Astrocyte of the spinal cord (primary cell): Measurements from ENCODE around the gene ARL8B.
A peak's percentile ranks its signal among the peaks of the same experiment; 100 is the strongest.

Source experiments
- DNase-seq: peaks from one replicate; pipeline ENCODE4 v3.0.0; 2011; ENCODE audit warnings: low read depth, low spot score
- H3K4me3 ChIP-seq: 2 replicates; pipeline ENCODE4 v1.5.1; 2011; ENCODE audit warnings: low read depth, mild to moderate bottlenecking, low read length, moderate library complexity
- in situ Hi-C: cut with HindIII; loops from 2 replicates; pipeline ENCODE4 v1.10.0; 2017; ENCODE audit warnings: low sequenced_read_pairs
- TF ChIP-seq, protein P1 (sequence below): IDR thresholded peaks from 2 replicates; pipeline ENCODE4 v1.5.1; 2012; ENCODE audit warnings: low read depth, mild to moderate bottlenecking, low read length, inconsistent platforms

Gene ARL8B

DNA sequence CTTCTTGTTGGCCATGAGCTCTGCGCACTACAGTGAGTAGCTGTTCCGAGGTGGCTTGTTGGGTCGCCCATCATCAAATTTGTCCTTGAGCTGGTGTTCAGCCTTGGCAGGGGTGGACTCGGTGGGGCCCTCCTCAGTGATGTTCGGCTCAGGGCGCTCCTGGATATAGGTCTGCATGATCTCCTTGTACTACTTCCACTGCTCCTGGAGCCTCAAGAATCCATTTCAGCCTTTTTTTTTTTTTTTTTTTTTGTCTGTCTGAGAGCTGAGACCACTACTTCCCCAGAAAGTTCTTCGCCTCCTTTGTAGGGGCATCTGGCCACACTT is 39.3 kb upstream of the ARL8B start:
- H3K4me3 ChIP-seq, result no peak overlapping the region
- in situ Hi-C loops, result no loop called here
- no peak for DNase-seq
- TF ChIP-seq, protein P1, sequence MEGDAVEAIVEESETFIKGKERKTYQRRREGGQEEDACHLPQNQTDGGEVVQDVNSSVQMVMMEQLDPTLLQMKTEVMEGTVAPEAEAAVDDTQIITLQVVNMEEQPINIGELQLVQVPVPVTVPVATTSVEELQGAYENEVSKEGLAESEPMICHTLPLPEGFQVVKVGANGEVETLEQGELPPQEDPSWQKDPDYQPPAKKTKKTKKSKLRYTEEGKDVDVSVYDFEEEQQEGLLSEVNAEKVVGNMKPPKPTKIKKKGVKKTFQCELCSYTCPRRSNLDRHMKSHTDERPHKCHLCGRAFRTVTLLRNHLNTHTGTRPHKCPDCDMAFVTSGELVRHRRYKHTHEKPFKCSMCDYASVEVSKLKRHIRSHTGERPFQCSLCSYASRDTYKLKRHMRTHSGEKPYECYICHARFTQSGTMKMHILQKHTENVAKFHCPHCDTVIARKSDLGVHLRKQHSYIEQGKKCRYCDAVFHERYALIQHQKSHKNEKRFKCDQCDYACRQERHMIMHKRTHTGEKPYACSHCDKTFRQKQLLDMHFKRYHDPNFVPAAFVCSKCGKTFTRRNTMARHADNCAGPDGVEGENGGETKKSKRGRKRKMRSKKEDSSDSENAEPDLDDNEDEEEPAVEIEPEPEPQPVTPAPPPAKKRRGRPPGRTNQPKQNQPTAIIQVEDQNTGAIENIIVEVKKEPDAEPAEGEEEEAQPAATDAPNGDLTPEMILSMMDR, result no peak

DNA sequence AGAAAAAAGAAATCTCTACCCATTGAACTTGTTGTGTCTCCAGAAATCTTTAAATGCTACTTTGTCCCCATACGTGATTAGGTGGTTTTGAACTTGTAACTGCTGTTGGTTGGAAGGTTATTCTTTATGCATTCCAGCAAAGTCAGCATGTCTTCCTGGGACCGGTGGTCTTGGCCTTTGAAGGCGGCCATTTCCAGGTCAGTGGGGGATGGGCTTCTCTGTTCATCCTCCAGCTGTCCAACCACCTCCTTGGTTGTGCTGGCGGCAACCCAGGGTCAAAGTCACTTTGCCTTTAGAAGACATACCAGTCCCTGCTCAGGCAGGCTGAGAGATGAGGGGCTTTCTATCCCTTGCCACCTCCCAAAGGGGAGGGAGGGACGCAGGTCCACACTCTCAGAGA is 37.9 kb upstream of the ARL8B start:
- no peak overlapping the region for H3K4me3 ChIP-seq
- DNase-seq, result no peak
- in situ Hi-C loops, result no loop called here
- TF ChIP-seq, protein P1, result no peak

DNA sequence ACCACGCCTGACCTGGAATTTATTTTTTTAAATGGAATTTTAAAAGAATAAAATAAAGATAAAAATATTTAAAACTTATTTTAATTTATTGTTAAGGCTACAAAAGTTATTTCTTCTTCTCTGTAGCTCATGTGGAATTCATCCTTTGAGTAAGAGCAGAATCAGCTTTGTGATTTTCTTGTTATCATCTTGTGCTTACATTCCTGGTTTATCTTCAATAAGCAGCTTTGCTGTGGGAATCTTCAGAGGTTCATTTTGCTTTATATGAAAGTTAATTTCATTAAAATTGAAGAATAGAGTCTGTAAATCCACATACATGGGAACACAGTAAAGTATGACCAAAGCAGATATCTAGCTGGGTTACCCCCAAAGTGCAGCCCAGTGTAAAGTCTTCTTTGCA is 35.4 kb upstream of the ARL8B start:
- DNase-seq, result no peak
- H3K4me3 ChIP-seq, result no peak overlapping the region
- TF ChIP-seq, protein P1, result no peak
- in situ Hi-C loops, result no loop called here

DNA sequence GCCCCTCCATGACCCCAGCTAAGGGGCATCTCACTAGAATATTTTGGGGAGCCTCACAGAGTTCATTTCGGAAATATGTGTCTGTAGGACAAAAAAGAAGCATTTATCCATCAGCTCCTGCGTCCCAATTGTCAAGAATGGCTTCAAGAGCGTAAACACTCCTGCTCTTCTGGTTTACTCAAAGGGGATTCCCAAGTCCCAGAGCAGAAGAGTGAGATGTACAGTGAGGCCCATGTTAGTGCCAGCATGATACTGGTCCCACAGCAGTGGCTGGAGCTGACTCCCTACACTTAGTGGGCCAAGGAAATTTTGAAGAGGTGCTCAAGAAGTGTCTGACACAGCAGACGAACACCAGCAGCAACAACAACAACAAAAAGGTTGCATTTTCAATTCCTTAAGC is 34.9 kb upstream of the ARL8B start:
- TF ChIP-seq, protein P1, result no peak
- in situ Hi-C loops, result no loop called here

DNA sequence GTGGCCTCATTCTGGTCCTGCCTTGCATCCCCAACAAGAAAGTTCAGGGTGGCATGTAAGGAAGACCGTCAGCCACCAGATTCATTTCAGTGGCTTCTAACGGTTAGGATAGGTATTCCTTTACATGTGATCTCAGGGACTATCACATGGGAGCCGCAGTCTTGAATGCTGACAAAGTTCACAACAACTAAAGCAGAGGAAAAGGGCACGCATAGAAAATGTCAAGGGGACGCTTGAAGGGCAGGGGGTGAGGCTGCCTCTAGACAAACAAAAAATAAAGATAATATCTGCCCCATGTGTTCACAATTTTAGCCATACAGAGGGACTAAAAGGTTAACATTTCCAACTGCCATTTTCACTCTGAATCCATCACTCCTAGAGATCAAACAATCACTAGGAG is 31.9 kb upstream of the ARL8B start:
- no peak for DNase-seq
- in situ Hi-C loops, result no loop called here
- TF ChIP-seq, protein P1, result no peak
- H3K4me3 ChIP-seq, result no peak overlapping the region

More for the DNA sequence above, 34.9 kb upstream of the ARL8B start:
- DNase-seq, result no peak
- H3K4me3 ChIP-seq, result no peak overlapping the region

DNA sequence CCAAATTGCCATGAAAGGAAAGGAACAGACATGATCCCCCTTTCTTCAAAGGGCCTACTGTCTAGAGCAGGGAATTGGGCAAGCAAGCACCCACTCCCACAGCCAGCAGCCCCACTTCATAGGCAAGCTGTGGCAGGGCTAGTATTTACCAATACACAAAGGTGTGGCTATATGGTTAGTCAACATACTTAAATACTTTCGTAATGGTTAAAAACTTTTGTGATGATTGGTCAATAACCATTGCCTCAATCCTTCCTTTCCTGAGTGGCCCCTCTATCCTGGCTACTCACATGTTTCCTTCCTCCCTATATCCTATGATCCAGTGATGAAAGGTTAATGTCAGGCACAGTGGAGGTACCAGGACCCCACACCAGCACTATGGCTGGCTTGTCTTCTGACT is 30.1 kb upstream of the ARL8B start:
- TF ChIP-seq, protein P1, result no peak
- in situ Hi-C loops, result no loop called here
- DNase-seq, result no peak
- H3K4me3 ChIP-seq, result no peak overlapping the region

DNA sequence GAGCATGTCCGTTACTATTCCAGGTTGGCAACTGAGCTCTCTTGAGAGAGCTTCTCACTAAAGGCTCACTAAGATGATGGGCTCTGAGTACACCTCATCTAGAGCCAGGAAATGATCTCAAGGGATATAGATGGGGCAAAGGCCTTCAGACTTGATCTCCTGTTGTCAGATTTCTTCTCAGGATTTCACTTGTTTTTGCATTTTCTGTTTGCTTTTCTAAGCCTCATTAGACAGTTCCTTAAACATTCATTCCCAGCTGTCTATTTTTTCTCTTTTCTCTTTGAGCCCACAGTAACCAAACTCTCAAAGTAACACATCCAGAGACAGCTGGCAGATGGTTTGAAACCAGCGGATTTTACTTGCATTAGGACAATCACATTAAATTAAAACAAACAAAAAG is 28.4 kb upstream of the ARL8B start:
- DNase-seq, result peak; percentile 13
- TF ChIP-seq, protein P1, result no peak

More for the DNA sequence above, 28.4 kb upstream of the ARL8B start:
- in situ Hi-C loops, result no loop called here
- no peak overlapping the region for H3K4me3 ChIP-seq
